Caco-2 (cell line): ENCODE results near the gene EIF3F. TPM values are rescaled to one million over a fixed set of nuclear protein-coding genes. Genes with fewer than 3 reads are reported as not detected.

Experiments used
- BruUV-seq: library from RNA; stranded (reverse); fragments of 400-500 nt; replicated peaks from 2 replicates; lab custom pipeline; 2021; lab: Mats Ljungman, UMichigan
- CTCF ChIA-PET: fragments of 300-600 bp; sonication (Branson Sonifier 250); formaldehyde crosslinking; loops from one replicate; lab custom pipeline; 2022; ENCODE audit warnings: antibody characterized with exemption; lab: Charles Lee
- POLR2A ChIA-PET: fragments of 300-600 bp; sonication (Branson Sonifier 250); formaldehyde crosslinking; loops from one replicate; lab custom pipeline; 2022; ENCODE audit warnings: antibody characterized with exemption; lab: Charles Lee
- DNase-seq, 2 experiments: peaks; one replicate each; pipeline versions ENCODE4 v3.0.0 to v3.0.0-alpha.2; 2020 to 2022
- H3K27me3 ChIP-seq: replicated peaks from 2 replicates; pipeline ENCODE4 v1.6.0; 2011; ENCODE audit warnings: low read length; ENCODE audit not compliant: control insufficient read depth, insufficient read depth
- H3K36me3 ChIP-seq: 2 replicates; pipeline ENCODE4 v1.5.1; 2011; ENCODE audit warnings: low read length; ENCODE audit not compliant: control insufficient read depth, insufficient read depth
- H3K4me1 ChIP-seq: fragments of 250-450 bp; sonication (Bioruptor Pico); 2 replicates; pipeline ENCODE4 v1.5.1; 2020; ENCODE audit warnings: mild to moderate bottlenecking
- H3K4me3 ChIP-seq: 2 replicates; pipeline ENCODE4 v1.5.1; 2011; ENCODE audit warnings: low read depth, mild to moderate bottlenecking, control low read depth, low read length
- H3K9me3 ChIP-seq: fragments of 250-450 bp; sonication (Bioruptor Pico); 2 replicates; pipeline ENCODE4 v1.5.1; 2020; ENCODE audit warnings: mild to moderate bottlenecking, moderate library complexity
- H3K27ac Mint-ChIP-seq: one replicate; pipeline ENCODE4 v1.8.0; 2022; ENCODE audit warnings: mixed read lengths; ENCODE audit not compliant: unreplicated experiment
- H3K27me3 Mint-ChIP-seq: one replicate; pipeline ENCODE4 v1.8.0; 2022; ENCODE audit warnings: mixed read lengths; ENCODE audit not compliant: insufficient read depth, unreplicated experiment
- H3K36me3 Mint-ChIP-seq: one replicate; pipeline ENCODE4 v1.8.0; 2022; ENCODE audit warnings: mild to moderate bottlenecking, mixed read lengths; ENCODE audit not compliant: insufficient read depth, unreplicated experiment
- H3K4me1 Mint-ChIP-seq: one replicate; pipeline ENCODE4 v1.8.0; 2022; ENCODE audit warnings: low read depth, mixed read lengths; ENCODE audit not compliant: unreplicated experiment
- H3K4me3 Mint-ChIP-seq: one replicate; pipeline ENCODE4 v1.8.0; 2022; ENCODE audit warnings: mild to moderate bottlenecking, moderate library complexity, mixed read lengths; ENCODE audit not compliant: unreplicated experiment
- H3K9me3 Mint-ChIP-seq: one replicate; pipeline ENCODE4 v1.8.0; 2022; ENCODE audit warnings: mixed read lengths; ENCODE audit not compliant: unreplicated experiment
- intact Hi-C: fragments of 100-400 bp; cut with micrococcal nuclease; formaldehyde crosslinking; loops from one replicate; pipeline ENCODE4 v1.10.0; 2022; ENCODE audit not compliant: unreplicated experiment
- total RNA-seq: library from RNA; stranded (reverse); gene quantifications from 2 replicates; pipeline ENCODE4 v1.2.3, GENCODE V29; 2022
- TF ChIP-seq, protein P1 (sequence below), 2 experiments: fragments of 200-600 bp in 1 of 2; IDR thresholded peaks; 1 replicate in 1 of 2; 2 replicates in 1 of 2; pipeline versions ENCODE4 v1.5.1 to v1.8.0; 2011 to 2022; ENCODE audit warnings: antibody characterized with exemption in 1 of 2, control low read depth in 1 of 2, inconsistent platforms in 1 of 2, low read depth in 1 of 2, low read length in 1 of 2, mild to moderate bottlenecking in 1 of 2, moderate library complexity in 1 of 2; ENCODE audit not compliant: insufficient read depth in 1 of 2, severe bottlenecking in 1 of 2, unreplicated experiment in 1 of 2

The EIF3F gene
- total RNA-seq, 1 experiment from 2014 or later, result 315 TPM

DNA sequence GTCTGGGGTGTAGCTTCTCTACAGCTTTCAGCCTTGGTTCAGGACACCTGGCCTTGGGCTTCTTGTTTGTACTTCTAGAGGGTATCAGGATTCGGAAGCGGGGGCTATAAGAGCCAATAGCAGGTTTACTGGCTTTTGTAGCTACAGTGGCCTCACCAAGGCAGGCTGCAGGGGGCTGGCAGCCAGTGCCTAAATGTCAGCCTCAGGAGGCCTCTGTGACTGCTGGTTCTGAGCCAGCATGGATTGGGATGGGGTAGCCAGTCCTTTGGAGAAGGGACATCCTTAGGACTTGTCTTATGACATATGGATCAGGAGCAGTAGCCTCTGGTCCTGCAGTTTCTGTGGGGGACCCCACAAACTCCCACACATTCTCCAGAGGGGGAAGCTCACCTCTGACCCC is 29.9 kb downstream of the EIF3F start:
- DNase-seq, result no peak
- CTCF ChIA-PET, result interaction anchor here (1.2 to 4.3 kb wide), 2 partner anchors 10 to 82 kb away, joined by 5 to 17 read pairs; no protein-coding TSS in a partner anchor
- H3K27me3 Mint-ChIP-seq, result peaks cover 5% of the 10 kb centered on the region
- TF ChIP-seq, protein P1, sequence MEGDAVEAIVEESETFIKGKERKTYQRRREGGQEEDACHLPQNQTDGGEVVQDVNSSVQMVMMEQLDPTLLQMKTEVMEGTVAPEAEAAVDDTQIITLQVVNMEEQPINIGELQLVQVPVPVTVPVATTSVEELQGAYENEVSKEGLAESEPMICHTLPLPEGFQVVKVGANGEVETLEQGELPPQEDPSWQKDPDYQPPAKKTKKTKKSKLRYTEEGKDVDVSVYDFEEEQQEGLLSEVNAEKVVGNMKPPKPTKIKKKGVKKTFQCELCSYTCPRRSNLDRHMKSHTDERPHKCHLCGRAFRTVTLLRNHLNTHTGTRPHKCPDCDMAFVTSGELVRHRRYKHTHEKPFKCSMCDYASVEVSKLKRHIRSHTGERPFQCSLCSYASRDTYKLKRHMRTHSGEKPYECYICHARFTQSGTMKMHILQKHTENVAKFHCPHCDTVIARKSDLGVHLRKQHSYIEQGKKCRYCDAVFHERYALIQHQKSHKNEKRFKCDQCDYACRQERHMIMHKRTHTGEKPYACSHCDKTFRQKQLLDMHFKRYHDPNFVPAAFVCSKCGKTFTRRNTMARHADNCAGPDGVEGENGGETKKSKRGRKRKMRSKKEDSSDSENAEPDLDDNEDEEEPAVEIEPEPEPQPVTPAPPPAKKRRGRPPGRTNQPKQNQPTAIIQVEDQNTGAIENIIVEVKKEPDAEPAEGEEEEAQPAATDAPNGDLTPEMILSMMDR (IDR thresholded peaks at IDR 0.05; ENCODE audit: insufficient read depth in 1 of 2, low read depth in 1 of 2, low read length in 1 of 2, severe bottlenecking in 1 of 2, unreplicated experiment in 1 of 2), result no peak
- peaks cover 6% of the 10 kb centered on the region for H3K36me3 Mint-ChIP-seq
- no peak overlapping the region for H3K27ac Mint-ChIP-seq
- H3K4me3 Mint-ChIP-seq, result no peak overlapping the region
- H3K4me1 Mint-ChIP-seq, result no peaks in the 10 kb centered on the region
- Histone ChIP-seq H3K36me3 (no peaks in the 10 kb centered on the region), H3K4me1 (no peaks in the 10 kb centered on the region), H3K9me3 (no peaks in the 10 kb centered on the region), H3K27me3 (no peaks in the 10 kb centered on the region), H3K4me3 (no peak overlapping the region)
- no TSS peak for BruUV-seq
- intact Hi-C loops, result no loop called here
- POLR2A ChIA-PET, result no interaction called here
- no peaks in the 10 kb centered on the region for H3K9me3 Mint-ChIP-seq

DNA sequence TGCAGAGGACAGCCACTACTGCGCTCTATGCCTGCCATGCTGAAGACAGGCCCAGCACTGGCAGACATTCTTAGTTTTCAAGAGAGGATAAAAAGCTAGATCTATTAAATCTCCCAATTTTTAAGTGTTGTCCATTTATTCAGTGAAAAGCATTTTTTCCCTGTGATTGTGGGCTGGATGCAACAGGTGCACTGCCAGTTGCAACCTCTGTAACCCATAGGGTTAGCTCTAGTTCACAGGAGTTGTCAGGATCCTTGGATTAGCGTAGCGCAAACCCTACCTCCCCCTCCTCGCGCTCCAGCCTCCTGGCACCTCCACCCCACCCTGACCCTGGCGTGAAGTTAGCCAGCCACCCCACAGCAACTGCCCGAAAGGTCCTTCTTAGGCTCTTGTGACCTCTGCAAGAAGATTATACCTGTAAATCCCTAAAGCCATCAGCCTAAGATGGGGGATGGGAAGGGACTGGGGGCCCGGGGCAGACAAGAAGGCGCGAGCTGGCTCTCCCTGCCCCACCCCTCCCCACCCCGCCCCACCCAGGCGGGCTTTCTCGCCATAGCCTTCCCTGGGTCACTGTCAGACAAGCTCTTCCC is 30.9 kb downstream of the EIF3F start:
- DNase-seq, result no peak
- ChIA-PET CTCF (interaction anchor here (0.6 to 4.3 kb wide), 2 partner anchors 70 to 81 kb away, joined by 3 to 17 read pairs; no protein-coding TSS in a partner anchor), POLR2A (no interaction called here)
- H3K9me3 Mint-ChIP-seq, result no peaks in the 10 kb centered on the region
- BruUV-seq, result no TSS peak
- no peaks in the 10 kb centered on the region for H3K4me1 ChIP-seq
- H3K36me3 Mint-ChIP-seq, result no peaks in the 10 kb centered on the region
- no peaks in the 10 kb centered on the region for H3K27me3 ChIP-seq
- no peak overlapping the region for H3K27ac Mint-ChIP-seq
- H3K4me3 ChIP-seq, result no peak overlapping the region
- no peaks in the 10 kb centered on the region for H3K4me1 Mint-ChIP-seq
- H3K27me3 Mint-ChIP-seq, result peaks cover 2% of the 10 kb centered on the region
- H3K36me3 ChIP-seq, result no peaks in the 10 kb centered on the region
- intact Hi-C loops, result no loop called here
- H3K9me3 ChIP-seq, result no peaks in the 10 kb centered on the region
- TF ChIP-seq, protein P1 (IDR thresholded peaks at IDR 0.05; ENCODE audit: insufficient read depth in 1 of 2, low read depth in 1 of 2, low read length in 1 of 2, severe bottlenecking in 1 of 2, unreplicated experiment in 1 of 2), result no peak
- no peak overlapping the region for H3K4me3 Mint-ChIP-seq

DNA sequence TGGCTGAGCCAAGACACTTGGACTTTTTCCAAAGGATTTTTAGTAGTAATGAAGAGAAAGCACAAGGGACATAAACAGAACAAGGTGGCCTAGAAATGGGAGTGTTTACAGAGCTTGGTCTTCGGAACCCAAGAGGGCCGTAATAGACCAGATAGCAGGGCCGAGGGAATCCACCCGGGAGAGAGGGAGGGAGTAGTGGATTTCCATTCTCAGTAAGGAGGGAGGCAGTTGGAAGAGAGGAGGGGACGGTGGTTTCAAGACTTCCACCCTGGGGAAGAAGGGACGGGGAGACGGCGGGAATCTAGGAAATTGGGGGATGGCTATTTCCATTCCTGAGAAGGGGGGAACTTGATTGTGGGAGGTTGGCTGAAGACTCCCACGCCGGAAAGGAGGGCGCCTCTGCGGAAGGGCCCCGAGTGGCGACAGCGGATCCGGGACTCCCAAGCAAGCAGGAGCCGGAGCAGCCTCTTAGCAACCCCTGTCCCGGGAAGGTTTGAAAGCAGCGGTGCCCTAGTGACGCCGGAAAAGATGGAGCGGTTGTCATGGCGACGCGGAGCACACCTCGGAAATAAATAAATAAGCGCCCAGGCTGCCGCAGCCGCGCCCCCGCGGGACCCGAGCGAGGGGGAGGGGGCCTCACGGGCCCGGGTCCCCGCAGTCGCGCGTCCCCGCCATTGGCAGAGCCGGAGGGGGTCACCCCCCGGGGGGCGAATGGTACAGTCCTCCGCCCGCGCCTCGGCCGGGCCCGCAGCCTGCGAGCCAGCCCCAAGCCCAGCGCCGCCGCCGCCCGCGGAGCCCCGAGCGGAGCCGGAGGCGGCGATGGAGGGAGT is 31.6 kb downstream of the EIF3F start:
- Mint-ChIP-seq H3K4me3 (no peak overlapping the region), H3K27me3 (peaks cover 2% of the 10 kb centered on the region), H3K4me1 (no peaks in the 10 kb centered on the region), H3K9me3 (no peaks in the 10 kb centered on the region), H3K27ac (no peak overlapping the region), H3K36me3 (no peaks in the 10 kb centered on the region)
- BruUV-seq, result no TSS peak
- DNase-seq, result no peak
- H3K4me1 ChIP-seq, result no peaks in the 10 kb centered on the region
- CTCF ChIA-PET, result interaction anchor here (0.6 to 4.3 kb wide), 2 partner anchors 11 to 81 kb away, joined by 3 to 17 read pairs; no protein-coding TSS in a partner anchor
- POLR2A ChIA-PET, result no interaction called here
- no peaks in the 10 kb centered on the region for H3K27me3 ChIP-seq
- intact Hi-C loops, result no loop called here
- no peaks in the 10 kb centered on the region for H3K36me3 ChIP-seq
- H3K4me3 ChIP-seq, result no peak overlapping the region
- TF ChIP-seq, protein P1 (IDR thresholded peaks at IDR 0.05; ENCODE audit: insufficient read depth in 1 of 2, low read depth in 1 of 2, low read length in 1 of 2, severe bottlenecking in 1 of 2, unreplicated experiment in 1 of 2), result no peak
- H3K9me3 ChIP-seq, result no peaks in the 10 kb centered on the region
